CD14-positive monocyte (primary cell): ENCODE data around the gene ITPK1. TPM values are rescaled to one million over a fixed set of nuclear protein-coding genes. Genes with fewer than 3 reads are reported as not detected.

Experiments
- DNase-seq, 3 donors: peaks; one replicate each; pipeline ENCODE4 v3.0.0-alpha.2; 2011 to 2022
- H2AFZ ChIP-seq: 2 replicates; pipeline ENCODE4 v1.6.0; 2012; ENCODE audit warnings: mild to moderate bottlenecking, low read depth, low read length, inconsistent platforms; ENCODE audit not compliant: insufficient read depth, poor library complexity, severe bottlenecking
- H3K27ac ChIP-seq, 2 donors: 1 replicate in 1 of 2; 2 replicates in 1 of 2; pipeline ENCODE4 v1.5.1; 2012 to 2013; ENCODE audit warnings: low read length in 2 of 2, control low read depth in 1 of 2, inconsistent platforms in 1 of 2, low read depth in 1 of 2, mild to moderate bottlenecking in 1 of 2
- H3K27me3 ChIP-seq, 2 donors: one replicate each; pipeline versions ENCODE4 v1.6.0 to v1.6.1; 2011 to 2013; ENCODE audit warnings: low read length in 2 of 2; ENCODE audit not compliant: control insufficient read depth in 2 of 2, insufficient read depth in 2 of 2
- H3K36me3 ChIP-seq, 2 donors: replicated peaks in 1 of 2; 1 replicate in 1 of 2; 2 replicates in 1 of 2; pipeline versions ENCODE4 v1.5.1 to v1.6.1; 2012 to 2013; ENCODE audit warnings: low read length in 2 of 2, control low read depth in 1 of 2, inconsistent platforms in 1 of 2, mild to moderate bottlenecking in 1 of 2; ENCODE audit not compliant: insufficient read depth in 2 of 2, control insufficient read depth in 1 of 2
- H3K4me1 ChIP-seq, 2 donors: 1 replicate in 1 of 2; 2 replicates in 1 of 2; pipeline versions ENCODE4 v1.5.1 to v1.6.1; 2012 to 2013; ENCODE audit warnings: low read length in 2 of 2, control low read depth in 1 of 2, inconsistent platforms in 1 of 2, mild to moderate bottlenecking in 1 of 2, moderate library complexity in 1 of 2; ENCODE audit not compliant: insufficient read depth in 2 of 2, control insufficient read depth in 1 of 2
- H3K4me2 ChIP-seq: replicated peaks from 2 replicates; pipeline ENCODE3; 2012; ENCODE audit warnings: low read length, moderate library complexity, mild to moderate bottlenecking; ENCODE audit not compliant: poor library complexity, severe bottlenecking; ENCODE audit errors: extremely low read depth
- H3K4me3 ChIP-seq, 3 experiments: fragments of 200-600 bp in 1 of 3; sonication (generic) in 1 of 3; replicated peaks in 1 of 3; 1 replicate in 2 of 3; 2 replicates in 1 of 3; pipeline ENCODE4 v1.5.1; 2011 to 2013; ENCODE audit warnings: low read length in 3 of 3, mild to moderate bottlenecking in 3 of 3, control low read depth in 2 of 3, low read depth in 2 of 3, inconsistent platforms in 1 of 3, moderate library complexity in 1 of 3
- H3K79me2 ChIP-seq: 2 replicates; pipeline ENCODE4 v1.6.0; 2012; ENCODE audit warnings: mild to moderate bottlenecking, control low read depth, inconsistent platforms, low read length, moderate library complexity; ENCODE audit not compliant: insufficient read depth
- H3K9ac ChIP-seq: 2 replicates; pipeline ENCODE4 v1.6.0; 2017; ENCODE audit warnings: low read length, mild to moderate bottlenecking; ENCODE audit not compliant: insufficient read depth, poor library complexity, severe bottlenecking
- H3K9me3 ChIP-seq, 2 donors: replicated peaks in 1 of 2; 1 replicate in 1 of 2; 2 replicates in 1 of 2; pipeline versions ENCODE4 v1.5.1 to v1.6.1; 2012 to 2013; ENCODE audit warnings: low read length in 2 of 2, control low read depth in 1 of 2; ENCODE audit not compliant: control insufficient read depth in 1 of 2, insufficient read depth in 1 of 2
- H4K20me1 ChIP-seq: 2 replicates; pipeline ENCODE4 v1.6.0; 2012; ENCODE audit warnings: mild to moderate bottlenecking, low read length, control low read depth, moderate library complexity; ENCODE audit not compliant: insufficient read depth
- H3K27ac Mint-ChIP-seq, 7 donors: one replicate each; pipeline ENCODE4 v1.8.0; 2020; ENCODE audit warnings: mild to moderate bottlenecking in 7 of 7, mixed read lengths in 7 of 7, moderate library complexity in 6 of 7, inconsistent platforms in 2 of 7
- H3K27me3 Mint-ChIP-seq, 3 donors: one replicate each; pipeline ENCODE4 v1.8.0; 2021 to 2022; ENCODE audit warnings: low read depth in 3 of 3, mild to moderate bottlenecking in 3 of 3, mixed read lengths in 3 of 3, moderate library complexity in 3 of 3, inconsistent platforms in 1 of 3
- H3K36me3 Mint-ChIP-seq, 2 donors: one replicate each; pipeline ENCODE4 v1.8.0; 2020; ENCODE audit warnings: mixed read lengths in 2 of 2, inconsistent platforms in 1 of 2, mild to moderate bottlenecking in 1 of 2
- H3K4me1 Mint-ChIP-seq: one replicate; pipeline ENCODE4 v1.8.0; 2020; ENCODE audit warnings: mild to moderate bottlenecking, mixed read lengths
- H3K4me3 Mint-ChIP-seq, 2 donors: one replicate each; pipeline ENCODE4 v1.8.0; 2020; ENCODE audit warnings: mild to moderate bottlenecking in 2 of 2, mixed read lengths in 2 of 2, moderate library complexity in 1 of 2
- H3K9me3 Mint-ChIP-seq, 7 donors: one replicate each; pipeline ENCODE4 v1.8.0; 2020 to 2022; ENCODE audit warnings: mixed read lengths in 7 of 7, mild to moderate bottlenecking in 6 of 7, moderate library complexity in 6 of 7, inconsistent platforms in 2 of 7
- CTCF ChIP-seq: fragments of 200-600 bp; IDR thresholded peaks from one replicate; pipeline ENCODE4 v1.8.0; 2022; ENCODE audit warnings: antibody characterized with exemption, mild to moderate bottlenecking
- WGBS: methylation state at CpG from one replicate; pipeline ENCODE4 v1.1.5; 2013; ENCODE audit warnings: missing lambda C conversion rate; ENCODE audit not compliant: insufficient coverage; 5-methylcytosine and 5-hydroxymethylcytosine counted together
- intact Hi-C, 2 donors: fragments of 100-400 bp; cut with micrococcal nuclease; formaldehyde crosslinking; loops; one replicate each; pipeline versions ENCODE4 v1.15.0 to v1.15.1; 2023
- polyA plus RNA-seq, 3 donors: library from polyadenylated mRNA; depleted of rRNA in 1 of 3; unstranded in 2 of 3; stranded (reverse) in 1 of 3; fragments of 300-500 nt in 2 of 3; fragments of >200 nt in 1 of 3; fragmentation: Illumina TruSeq in 2 of 3; gene quantifications; 1 replicate in 2 of 3; 2 replicates in 1 of 3; pipeline ENCODE4 v1.2.3, GENCODE V29; 2012 to 2021

The ITPK1 gene
- polyA plus RNA-seq, 3 donors, result 57.1 to 144 (median 63.0) TPM

- Mint-ChIP-seq H3K27ac (peak overlapping the region; percentile 21 to 99 (median 54)), H3K4me1 (peaks cover 69% of the 10 kb centered on the region), H3K4me3 (no peak overlapping the region), H3K9me3 (peaks cover 0 to 2% (median 0%) of the 10 kb centered on the region in 7 donors), H3K36me3 (peaks cover 11 to 13% of the 10 kb centered on the region in 2 donors), H3K27me3 (peaks cover 0 to 4% (median 0%) of the 10 kb centered on the region in 3 donors)
- DNase-seq, result no peak
- no peaks in the 10 kb centered on the region for H3K27me3 ChIP-seq
- H2AFZ ChIP-seq, result no peak overlapping the region
- peak overlapping the region; percentile 8 to 98 for H3K27ac ChIP-seq
- H3K4me1 ChIP-seq, result peaks cover 58% of the 10 kb centered on the region in 2 donors
- H3K9me3 ChIP-seq, result no peaks in the 10 kb centered on the region
- H3K79me2 ChIP-seq, result peaks cover 74% of the 10 kb centered on the region
- intact Hi-C loops, result no loop called here
- H4K20me1 ChIP-seq, result peaks cover 58% of the 10 kb centered on the region
- H3K9ac ChIP-seq, result peak overlapping the region; percentile 8
- WGBS, result 91% methylated on average over 8 of the region's 10 CpGs
- H3K36me3 ChIP-seq, result peaks cover 0 to 5% of the 10 kb centered on the region in 2 donors
- H3K4me3 ChIP-seq, result no peak overlapping the region
- H3K4me2 ChIP-seq, result no peak overlapping the region
- no peak for TF ChIP-seq CTCF
Measured at GRCh38 chr14:93076755-93077154, 39.0 kb downstream of the ITPK1 start.

GRCh38 chr14:93075891-93076290 lies 39.8 kb downstream of the ITPK1 start:
- no peak for TF ChIP-seq CTCF
- Mint-ChIP-seq H3K4me1 (peaks cover 66% of the 10 kb centered on the region), H3K27me3 (peaks cover 0 to 4% (median 0%) of the 10 kb centered on the region in 3 donors), H3K4me3 (no peak overlapping the region), H3K27ac (peak overlapping the region; percentile 64 to 99 (median 98)), H3K36me3 (peaks cover 14 to 15% of the 10 kb centered on the region in 2 donors), H3K9me3 (peaks cover 0 to 2% (median 0%) of the 10 kb centered on the region in 7 donors)
- H3K4me3 ChIP-seq, result no peak overlapping the region
- H2AFZ ChIP-seq, result no peak overlapping the region
- no peak overlapping the region for H3K9ac ChIP-seq
- H3K27ac ChIP-seq, result peak overlapping the region; percentile 98
- H3K36me3 ChIP-seq, result peaks cover 2 to 5% of the 10 kb centered on the region in 2 donors
- peaks cover 56% of the 10 kb centered on the region for H4K20me1 ChIP-seq
- H3K4me2 ChIP-seq, result no peak overlapping the region
- no peaks in the 10 kb centered on the region for H3K9me3 ChIP-seq
- intact Hi-C loops, result no loop called here
- DNase-seq, result no peak
- H3K4me1 ChIP-seq, result peaks cover 57 to 58% of the 10 kb centered on the region in 2 donors
- peaks cover 74% of the 10 kb centered on the region for H3K79me2 ChIP-seq
- H3K27me3 ChIP-seq, result no peaks in the 10 kb centered on the region
